GM10266 (cell line): ENCODE data around the gene RICTOR.
"Not testable (repeated sequence)": the region's sequence is repeated elsewhere in the genome, so short reads cannot be mapped to it uniquely, and the experiment has no call there.

Experiments used
- DNase-seq: peaks from one replicate; pipeline ENCODE4 v3.0.0; 2012; ENCODE audit errors: extremely low spot score
- TF ChIP-seq, protein P1 (sequence below): IDR thresholded peaks from 2 replicates; pipeline ENCODE4 v1.5.1; 2012; ENCODE audit warnings: mild to moderate bottlenecking, low read depth; ENCODE audit not compliant: control insufficient read depth, insufficient read depth; ENCODE audit errors: missing control alignments

The RICTOR gene

DNA sequence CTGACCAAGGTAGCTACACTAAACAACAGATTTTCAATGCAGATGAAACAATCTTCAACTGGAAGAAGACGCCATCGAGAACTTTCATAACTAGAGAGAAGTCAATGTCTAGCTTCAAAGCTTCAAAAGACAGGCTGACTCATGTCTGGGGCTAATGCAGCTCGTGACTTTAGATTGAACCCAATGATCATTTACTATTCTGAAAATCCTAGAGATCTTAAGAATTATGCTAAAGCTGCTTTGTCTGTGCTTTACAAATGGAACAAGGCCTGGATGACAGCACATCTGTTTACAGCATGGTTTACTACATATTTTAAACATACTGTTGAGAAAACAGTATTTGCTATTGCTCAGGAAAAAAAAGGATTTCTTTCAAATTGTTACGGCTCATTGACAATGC lies 54.9 kb downstream of the RICTOR start:
- TF ChIP-seq, protein P1, sequence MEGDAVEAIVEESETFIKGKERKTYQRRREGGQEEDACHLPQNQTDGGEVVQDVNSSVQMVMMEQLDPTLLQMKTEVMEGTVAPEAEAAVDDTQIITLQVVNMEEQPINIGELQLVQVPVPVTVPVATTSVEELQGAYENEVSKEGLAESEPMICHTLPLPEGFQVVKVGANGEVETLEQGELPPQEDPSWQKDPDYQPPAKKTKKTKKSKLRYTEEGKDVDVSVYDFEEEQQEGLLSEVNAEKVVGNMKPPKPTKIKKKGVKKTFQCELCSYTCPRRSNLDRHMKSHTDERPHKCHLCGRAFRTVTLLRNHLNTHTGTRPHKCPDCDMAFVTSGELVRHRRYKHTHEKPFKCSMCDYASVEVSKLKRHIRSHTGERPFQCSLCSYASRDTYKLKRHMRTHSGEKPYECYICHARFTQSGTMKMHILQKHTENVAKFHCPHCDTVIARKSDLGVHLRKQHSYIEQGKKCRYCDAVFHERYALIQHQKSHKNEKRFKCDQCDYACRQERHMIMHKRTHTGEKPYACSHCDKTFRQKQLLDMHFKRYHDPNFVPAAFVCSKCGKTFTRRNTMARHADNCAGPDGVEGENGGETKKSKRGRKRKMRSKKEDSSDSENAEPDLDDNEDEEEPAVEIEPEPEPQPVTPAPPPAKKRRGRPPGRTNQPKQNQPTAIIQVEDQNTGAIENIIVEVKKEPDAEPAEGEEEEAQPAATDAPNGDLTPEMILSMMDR, result no peak
- DNase-seq, result no peak

DNA sequence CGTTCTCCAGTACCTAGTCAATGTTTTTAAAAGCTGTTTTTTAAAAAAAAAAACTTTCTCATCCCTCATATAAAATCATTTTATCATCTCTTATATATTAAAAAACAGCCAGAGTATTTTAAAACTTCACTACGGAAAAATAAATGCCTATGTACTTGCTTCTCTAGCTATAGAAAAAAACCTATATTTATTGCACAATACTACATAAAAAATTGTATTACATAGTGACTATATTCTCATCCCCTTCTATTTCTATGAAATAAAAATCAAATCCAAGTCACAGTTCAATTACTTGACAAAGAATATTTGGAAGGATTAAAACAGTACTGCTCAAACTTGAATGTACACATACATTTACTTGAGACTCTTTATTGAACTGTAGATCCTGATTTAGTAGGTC lies 56.7 kb downstream of the RICTOR start:
- no peak for DNase-seq
- TF ChIP-seq, protein P1, result no peak

DNA sequence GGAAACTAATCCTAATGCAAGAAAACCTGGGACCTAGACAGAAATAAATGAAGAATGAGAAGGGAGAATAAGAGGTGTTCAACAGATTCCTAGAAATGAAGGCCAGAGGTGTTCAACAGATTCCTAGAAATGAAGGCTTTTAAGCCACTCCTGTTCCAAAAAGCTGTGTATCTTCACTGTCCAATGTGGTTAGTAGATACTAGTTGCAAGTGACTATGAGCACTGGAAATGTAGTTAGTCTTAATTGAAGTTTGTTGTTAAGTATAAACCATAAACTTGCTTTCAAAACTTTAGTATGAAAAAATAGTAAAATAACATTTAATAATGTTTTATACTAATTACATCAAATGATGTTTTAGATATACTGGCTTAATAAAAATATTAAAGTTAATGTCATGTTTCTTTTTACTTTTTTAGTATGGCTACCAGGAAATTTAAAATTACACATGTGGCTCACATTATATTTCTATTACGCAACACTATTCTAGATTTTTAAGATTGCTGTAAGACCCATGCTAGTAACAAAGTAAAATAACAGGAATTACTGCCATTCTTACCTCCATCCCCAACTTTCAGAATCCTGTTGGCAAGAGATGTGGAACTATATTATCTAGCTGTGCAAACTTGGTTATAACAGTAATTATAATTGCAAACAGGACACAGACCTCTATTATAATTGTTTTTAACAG lies 57.5 kb downstream of the RICTOR start:
- no peak for DNase-seq
- TF ChIP-seq, protein P1, result no peak

DNA sequence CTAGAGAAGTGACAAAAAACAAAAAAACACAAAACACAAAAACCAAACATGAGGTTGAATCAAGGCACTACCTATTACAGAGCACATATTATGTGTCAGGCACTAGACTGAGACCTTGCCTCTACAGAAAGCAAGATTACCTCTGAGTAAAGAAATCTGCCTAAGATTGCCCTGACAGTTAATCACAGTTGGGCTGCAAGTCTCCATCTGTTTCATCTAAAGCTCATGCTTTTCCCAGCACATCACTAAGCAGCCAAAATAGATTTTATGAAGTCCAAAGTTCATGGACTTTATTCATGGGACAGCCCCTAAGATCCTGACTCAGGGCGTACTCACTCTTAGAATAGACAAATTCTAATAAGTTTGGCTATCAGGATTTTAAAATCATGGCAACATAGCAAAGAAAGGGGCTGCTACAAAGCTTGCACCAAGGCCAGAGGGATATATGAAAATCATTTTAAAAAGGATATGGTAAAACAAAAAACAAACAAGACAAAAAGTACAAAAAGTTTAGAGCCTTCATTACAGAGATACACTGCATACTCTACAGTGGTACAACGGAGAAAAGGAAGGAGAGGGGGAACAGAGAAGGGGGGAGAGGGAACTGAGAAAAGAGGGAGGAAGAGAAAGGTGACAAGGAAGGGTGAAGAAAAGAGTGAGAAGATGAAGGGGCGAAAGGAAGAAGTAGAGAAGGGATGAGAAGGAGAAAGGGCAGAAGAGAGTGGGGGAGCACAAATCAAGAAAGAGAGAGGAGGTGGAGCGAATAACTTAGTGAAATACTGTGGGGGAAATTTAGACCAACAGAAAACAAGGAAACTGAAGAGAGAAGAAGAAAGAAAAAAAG lies 58.2 kb downstream of the RICTOR start:
- DNase-seq, result no peak
- TF ChIP-seq, protein P1, result no peak

DNA sequence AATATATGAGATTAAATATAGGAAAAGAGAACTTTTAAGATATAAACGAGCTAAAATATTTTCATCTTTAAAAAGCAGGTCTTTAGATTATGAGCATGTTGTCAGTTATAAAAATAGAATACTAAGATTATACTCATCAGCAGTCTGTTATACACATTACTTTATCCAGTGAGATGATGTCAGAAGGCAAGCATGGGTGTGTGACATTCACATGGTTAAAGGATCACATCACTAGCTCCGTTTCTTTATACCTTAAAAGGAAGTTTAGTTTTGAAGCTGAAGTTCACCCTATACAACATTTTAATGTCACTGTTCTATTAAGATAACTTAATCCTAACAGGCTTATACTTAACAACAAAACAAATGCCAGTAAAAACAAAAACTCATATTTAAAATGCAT lies 59.6 kb downstream of the RICTOR start:
- TF ChIP-seq, protein P1, result no peak
- DNase-seq, result no peak

DNA sequence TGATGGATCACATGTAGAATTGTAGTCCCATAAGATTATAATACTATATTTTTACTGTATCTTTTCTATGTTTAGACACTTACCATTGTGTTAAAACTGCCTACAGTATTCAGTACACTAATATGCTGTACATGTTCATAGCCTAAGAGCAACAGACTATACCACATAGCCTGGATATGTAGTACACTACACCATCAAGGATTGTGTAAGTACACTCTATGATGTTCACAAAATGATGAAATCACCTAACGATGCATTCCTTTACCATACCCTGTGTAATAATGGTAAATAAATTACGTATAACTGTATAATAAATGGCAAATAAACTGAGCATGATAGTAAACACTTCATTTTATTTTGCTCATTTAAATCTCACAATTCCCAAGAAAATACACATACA lies 60.3 kb downstream of the RICTOR start:
- no peak for DNase-seq
- TF ChIP-seq, protein P1, result no peak

DNA sequence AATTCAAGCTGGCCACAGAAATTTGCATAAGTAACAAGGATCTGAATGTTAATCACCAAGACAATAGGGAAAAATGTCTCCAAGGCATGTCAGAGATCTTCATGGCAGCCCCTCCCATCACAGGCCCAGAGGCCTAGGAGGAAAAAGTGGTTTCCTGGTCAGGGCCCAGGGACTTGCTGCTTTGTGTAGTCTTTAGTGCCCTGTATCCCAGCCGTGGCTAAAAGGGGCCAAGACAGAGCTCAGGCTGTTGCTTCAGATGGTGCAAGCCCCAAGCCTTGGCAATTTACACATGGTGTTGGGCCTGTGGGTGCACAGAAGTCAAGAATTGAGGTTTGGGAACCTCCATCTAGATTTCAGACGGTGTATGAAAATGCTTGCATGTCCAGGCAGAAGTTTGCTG lies 63.2 kb downstream of the RICTOR start:
- not testable (repeated sequence) for DNase-seq
